GM20431 (cell line): ENCODE results near the gene PCMT1.
"Not testable (repeated sequence)": the region's sequence is repeated elsewhere in the genome, so short reads cannot be mapped to it uniquely, and the experiment has no call there.

ENCODE experiments used
- in situ Hi-C: fragments of 300-500 bp; cut with MseI, MboI; formaldehyde crosslinking; loops from one replicate; pipeline ENCODE4 v1.15.0; 2020; ENCODE audit warnings: low sequenced_read_pairs; ENCODE audit not compliant: unreplicated experiment

The PCMT1 gene

DNA sequence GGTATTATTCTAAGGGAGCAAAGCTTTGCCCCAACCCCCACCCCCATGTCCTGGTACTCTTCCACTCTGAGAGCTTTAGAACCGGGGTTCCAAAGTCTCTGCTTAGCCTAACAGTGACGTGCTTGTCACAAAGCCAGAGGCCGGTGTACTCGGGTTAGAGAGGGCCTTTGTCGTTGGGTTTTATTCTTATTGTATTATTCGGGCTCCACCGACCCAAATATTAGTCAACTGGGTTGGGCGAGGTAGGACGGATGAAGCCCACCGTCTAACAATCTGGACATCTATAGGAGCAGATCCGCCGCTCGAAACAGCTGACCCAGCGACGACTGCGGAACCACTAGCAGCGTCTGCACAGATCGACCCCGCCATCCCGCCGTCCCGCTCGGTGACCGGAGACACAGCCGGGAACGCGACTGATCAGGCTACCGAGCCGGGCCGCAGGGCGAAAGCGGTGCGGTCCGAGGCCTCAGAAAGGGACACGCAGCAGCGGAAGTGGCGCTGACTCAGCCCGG lies 403 bp upstream of the PCMT1 start:
- in situ Hi-C loops, result not testable (repeated sequence)

DNA sequence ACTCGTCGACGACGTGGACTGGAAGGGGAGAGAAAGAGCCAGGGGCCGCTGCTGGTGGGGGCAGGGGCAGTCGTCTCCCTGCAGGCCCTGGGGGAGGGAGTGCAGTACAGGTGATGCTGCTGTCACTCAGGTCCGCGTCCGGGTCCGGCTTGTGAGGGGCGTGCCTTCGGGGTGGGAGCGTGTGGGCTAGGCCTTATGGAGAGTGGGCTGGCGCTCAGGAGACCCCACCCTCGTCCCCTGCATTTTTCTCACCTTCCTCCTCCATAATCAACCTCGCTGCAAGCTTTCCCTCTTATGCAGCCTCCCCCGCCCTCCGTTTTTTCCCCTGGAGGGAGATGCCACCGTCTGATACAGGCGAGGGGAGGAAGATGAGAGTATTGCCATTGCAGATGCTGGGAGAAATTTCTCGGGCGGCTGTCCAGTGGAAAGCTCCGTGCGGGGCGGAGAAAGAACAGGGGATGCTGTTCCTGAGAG lies 632 bp downstream of the PCMT1 start:
- in situ Hi-C loops, result no loop called here

DNA sequence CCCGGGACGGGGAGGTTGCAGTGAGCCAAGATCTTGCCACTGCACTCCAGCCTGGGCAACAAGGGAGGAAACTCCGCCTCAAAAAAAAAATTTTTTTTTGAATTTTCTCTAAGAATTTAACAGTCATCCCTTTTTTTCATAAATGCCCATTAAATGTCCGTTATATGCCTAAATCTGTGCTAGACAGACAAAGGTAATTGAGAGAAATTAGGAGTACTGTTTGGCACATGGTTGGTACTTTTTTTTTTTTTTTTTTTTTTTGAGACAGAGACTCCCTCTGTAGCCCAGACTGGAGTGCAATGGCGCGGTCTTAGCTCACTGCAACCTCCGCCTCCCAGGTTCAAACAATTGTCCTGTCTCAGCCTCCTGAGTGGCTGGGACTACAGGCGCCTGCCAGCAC lies 1.7 kb downstream of the PCMT1 start:
- in situ Hi-C loops, result no loop called here

DNA sequence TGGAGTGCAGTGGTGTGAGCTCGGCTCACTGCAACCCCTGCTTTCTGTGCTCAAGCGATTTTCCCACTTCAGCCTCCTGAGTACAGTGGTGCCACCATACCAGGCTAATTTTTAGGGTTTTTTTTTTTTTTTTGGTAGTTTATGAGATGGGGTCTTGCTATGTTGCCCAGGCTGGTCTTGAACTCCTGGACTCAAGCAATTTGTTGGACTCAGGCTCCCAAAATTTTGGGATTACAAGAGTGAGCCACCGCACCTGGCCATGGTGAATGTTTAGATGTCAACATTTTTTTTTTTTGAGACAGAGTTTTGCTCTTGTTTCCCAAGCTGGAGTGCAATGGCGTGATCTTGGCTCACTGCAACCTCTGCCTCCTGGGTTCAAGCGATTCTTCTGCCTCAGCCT lies 2.4 kb downstream of the PCMT1 start:
- in situ Hi-C loops, result not testable (repeated sequence)

DNA sequence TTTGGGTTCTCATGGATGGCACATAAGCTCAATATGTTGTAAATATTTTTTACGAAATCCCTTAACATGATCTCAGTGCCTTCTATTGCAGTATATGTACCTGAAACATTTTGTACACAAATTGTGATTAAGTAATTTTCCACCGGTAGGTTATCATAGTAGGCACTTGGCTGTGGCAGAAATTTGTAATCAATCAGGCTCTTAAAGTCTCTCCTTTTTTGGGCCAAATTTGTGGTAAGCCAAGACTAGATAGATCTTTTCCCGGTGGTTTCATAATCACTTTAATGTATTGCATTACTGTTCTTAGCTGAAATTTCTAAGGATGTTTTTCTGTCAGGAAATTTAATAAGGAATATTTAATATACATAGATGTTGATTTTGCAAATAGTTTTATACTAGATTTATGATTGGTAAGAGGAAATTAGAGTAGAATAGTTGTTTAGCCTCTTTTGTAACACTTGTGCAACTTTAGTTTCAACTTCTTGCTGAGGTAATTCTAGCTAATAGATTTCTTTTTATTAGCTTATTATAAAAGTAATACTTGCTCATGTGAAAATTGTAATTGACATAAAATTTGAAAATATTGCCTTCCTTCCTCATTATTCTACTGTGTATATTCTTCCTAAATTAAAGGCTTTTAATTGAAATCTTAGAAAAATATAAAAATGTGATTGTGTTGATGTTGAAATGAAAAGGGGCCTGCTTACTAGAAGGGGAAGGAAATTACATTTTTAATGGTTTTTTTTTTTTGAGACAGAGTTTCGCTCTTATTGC lies 3.2 kb downstream of the PCMT1 start:
- in situ Hi-C loops, result no loop called here

DNA sequence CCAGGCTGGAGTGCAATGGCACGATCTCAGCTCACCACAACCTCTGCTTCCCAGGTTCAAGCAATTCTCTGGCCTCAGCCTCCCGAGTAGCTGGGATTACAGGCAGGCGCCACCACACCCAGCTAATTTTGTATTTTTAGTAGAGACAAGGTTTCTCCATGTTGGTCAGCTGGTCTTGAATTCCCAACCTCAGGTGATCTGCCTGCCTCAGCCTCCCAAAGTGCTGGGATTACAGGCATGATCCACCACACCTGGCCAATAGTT lies 3.8 kb downstream of the PCMT1 start:
- in situ Hi-C loops, result not testable (repeated sequence)

DNA sequence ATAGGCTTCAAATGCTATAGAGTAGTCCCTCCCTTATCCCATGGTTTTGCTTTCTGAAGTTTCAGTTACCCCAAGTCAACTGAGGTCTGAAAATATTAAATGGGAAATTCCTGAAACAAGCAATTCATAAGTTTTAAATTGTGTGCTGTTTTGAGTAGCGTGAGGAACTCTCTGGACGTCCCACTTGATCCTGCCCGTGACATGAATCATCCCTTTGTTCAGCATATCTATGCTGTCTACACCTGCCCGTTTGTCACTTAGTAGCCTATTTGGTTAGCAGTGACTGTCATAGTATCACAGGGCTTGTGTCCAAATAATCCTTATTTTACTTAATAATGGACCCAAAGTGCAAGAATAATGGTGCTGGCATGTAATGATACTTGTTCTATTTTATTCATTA lies 5.0 kb downstream of the PCMT1 start:
- in situ Hi-C loops, result no loop called here

DNA sequence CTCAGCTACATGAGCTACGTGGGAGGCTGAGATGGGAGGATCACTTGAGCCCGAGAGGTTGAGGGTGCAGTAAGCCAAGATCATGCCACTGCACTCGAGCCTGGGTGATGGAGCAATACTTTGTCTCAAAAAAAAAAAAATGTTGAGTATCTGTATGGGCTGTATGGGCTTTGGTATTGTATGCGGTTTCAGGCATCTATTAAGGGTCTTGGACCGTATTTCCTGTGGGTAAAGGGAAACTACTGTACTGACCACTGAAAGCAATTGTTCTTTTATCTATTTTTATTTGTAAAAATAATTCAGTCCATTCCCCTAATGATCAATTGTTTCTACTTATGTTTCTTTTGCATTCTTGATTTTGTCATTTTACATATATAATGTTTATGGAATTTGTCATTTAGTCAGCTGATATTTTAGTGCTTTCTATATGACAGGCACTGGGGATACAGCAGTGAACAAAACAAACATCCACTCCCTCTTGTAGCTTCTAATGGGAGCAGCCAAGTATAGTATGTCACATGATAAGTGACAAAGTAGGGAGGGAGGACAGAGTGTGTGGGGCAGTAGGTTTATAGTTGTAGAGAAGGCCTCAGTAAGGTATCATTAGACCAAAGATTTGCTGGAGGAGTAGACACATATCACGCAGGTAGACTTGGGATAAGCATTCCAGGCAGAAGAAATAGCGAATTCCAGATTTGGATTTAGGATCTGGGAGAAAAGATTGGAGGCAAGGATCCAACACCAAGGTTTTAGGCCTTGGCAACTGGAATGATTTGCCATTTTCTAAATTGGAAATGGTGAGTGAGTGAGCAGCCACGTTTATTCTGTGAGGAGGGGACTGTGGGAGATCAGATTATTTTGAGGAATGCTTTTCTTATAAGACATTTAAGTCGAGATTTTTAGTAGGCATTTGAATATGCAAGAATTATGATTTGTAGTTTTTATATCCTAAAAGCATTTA lies 6.0 kb downstream of the PCMT1 start:
- in situ Hi-C loops, result no loop called here

DNA sequence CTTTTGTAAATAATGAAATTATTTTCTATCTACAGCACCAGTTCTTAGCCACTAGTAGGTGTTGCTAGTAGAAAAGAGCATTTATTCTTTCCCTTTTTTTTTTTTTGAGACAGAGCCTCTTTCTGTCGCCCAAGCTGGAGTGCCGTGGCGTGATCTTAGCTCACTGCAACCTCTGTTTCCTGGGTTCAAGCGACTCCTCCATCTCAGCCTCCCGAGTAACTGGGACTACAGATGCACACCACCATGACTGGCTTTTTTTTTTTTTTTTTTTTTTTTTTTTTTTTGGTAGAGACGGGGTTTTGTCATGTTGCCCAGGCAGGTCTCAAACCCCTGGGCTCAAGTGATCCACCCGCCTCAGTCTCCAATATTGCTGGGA lies 6.7 kb downstream of the PCMT1 start:
- in situ Hi-C loops, result no loop called here

DNA sequence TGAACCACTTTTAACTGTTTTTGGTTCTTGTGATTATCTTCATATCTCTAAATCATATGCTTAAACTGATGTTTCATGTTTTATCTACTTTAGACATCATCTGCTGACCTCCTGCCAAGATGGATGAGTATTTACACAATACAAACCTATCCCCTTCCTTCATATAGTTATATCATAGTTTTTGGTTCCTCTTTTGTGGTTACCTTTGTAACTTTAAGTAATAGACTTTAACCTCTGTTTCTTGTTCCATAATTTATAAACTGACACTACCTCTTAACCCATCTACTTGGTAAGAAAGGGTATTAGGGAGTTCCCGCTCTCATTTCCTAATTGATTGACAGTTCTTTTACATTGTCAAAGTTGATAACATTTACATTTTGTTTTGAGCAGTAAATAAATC lies 11.9 kb downstream of the PCMT1 start:
- in situ Hi-C loops, result no loop called here

DNA sequence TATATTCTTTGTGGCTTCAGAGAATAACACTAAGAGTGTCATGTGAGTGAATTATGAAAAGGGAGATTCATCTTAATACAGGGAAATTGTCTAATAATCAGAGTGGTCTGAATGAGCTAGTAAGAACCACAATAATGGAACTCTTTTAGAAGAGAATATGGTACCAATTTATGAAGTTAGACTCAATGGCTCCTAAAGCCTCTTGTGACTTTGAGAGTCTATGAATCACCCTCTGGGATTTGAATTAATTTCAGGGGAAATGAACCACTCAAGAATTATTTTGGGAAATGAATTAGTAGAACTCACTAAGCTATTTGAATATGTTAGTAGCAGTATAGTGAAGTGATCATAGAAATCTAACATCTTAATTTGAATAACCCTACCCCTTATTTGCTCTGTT lies 14.3 kb downstream of the PCMT1 start:
- in situ Hi-C loops, result no loop called here

DNA sequence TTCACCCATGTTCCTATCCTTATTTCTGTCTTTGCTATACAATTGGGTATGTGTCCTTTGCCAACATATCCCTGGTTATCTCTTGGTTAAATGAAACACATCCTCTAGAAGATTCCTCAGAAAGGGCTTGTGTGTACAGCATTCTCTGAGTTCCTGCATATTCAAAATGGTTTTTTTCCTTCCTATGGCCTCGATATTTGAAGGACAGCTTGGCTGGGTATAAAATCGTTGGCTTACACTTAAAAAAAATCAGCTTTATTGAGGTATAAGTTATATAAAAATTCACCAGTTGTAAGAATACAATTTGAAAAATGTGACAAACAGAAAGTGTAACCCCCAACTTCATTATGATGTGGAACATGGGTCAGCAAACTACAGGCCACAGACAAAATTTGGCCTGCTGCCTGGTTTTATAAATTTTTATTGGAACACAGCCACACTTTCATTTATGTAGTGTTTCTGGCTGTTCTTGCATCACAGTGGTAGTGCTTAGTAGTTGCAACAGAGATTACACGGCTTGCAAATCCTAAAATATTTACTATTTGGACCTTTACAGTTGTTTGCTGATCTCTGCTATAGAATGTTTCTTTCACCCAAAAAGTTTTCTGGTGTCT lies 16.7 kb downstream of the PCMT1 start:
- in situ Hi-C loops, result no loop called here

DNA sequence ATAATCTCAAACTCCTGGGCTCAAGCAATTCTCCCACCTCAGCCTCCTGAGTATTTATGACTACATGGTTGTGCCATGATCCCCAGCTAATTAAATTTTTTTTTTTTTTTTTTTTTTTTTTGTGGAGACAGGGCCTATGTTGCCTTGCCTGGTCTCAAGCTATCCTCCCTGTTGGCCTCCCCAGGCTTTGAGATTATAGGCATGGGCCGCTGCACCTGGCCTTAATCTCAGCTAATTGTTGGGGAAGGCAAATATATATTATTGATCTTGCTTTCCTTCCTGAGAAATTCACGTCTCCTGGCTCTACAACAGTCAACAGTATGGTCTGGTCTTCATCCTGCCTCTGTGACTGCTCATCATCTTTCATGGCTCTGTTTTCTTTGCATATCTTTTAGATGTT lies 20.1 kb downstream of the PCMT1 start:
- in situ Hi-C loops, result no loop called here

DNA sequence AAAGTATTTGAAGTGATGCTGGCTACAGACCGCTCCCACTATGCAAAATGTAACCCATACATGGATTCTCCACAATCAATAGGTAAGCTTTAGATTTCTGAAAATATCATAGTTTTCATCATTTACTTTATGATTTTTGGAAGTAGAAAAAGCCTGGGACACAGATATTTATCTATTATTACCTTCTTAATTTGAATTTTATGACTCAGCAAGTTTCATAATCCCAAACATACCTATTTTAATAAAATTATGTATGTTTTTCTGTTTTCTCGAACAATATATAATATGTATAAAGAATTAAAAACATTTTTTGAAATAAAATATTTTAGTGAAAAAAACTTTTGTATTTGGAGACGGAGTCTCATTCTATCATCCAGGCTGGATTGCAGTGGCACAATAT lies 21.6 kb downstream of the PCMT1 start:
- in situ Hi-C loops, result no loop called here

DNA sequence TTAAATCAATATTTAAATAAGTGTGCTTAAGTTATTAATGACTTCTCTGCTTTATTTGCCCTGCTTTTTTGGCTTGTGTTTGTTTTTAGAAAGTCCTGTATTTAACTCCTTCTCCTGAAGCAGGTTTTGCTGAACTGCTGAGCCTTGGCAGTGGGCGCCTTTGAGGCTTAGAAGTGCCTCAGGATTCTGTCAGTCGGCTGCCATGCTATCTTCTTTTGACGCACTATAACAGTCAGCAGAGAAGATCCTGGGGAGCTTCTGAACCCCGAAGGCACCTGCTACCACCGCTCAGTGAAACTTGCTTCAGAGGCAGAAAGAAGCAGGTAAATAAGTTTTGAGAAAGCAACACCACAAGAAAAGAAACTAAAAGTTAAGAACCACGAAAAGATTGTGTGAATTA lies 22.4 kb downstream of the PCMT1 start:
- in situ Hi-C loops, result no loop called here

DNA sequence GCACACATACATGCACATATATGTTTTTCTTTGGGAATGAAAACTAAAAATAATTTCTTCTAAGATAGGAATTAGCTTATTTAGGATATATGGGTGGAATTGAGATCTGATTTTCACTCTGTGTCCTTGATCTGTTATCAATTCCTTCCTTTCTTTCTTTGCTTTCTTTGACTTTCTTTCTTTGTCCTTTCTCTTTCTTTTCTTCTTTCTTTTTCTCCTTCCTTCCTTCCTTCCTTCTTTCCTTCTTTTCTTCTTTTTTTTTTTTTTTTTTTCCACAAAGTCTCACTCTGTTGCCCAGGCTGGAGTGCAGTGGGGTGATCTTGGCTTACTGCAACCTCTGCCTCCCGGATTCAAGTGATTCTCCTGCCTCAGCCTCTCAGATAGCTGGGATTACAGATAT lies 28.1 kb downstream of the PCMT1 start:
- in situ Hi-C loops, result no loop called here

DNA sequence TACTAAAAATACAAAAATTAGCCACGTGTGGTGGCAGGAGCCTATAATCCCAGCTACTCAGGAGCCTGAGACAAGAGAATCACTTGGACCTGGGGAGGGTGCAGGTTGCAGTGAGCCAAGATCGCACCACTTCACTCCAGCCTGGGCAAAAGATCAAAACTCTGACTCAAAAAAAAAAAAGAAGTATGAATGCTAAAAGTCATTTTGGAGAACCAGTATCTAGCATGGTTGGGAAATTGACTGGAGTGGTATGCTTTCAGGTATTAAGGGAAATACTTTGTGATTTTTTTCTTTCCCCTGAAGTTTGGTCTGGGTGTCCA lies 30.1 kb downstream of the PCMT1 start:
- in situ Hi-C loops, result no loop called here

DNA sequence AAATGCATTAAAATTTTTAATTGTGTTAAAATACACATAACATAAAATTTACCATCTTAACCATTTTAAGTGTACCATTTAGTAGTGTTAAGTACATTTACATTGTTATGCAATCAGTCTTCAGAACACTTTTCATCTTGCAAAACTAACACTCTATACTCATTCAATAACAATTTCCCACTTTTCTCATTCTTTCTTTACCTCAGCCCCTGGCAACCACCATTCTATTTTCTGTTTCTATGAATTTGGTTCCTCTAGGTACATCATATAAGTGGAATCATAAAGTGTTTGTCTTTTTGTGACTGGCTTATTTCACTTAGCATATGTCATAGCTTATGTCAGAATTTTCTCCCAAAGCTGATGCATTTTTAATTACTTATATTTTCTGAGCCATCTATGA lies 32.2 kb downstream of the PCMT1 start:
- in situ Hi-C loops, result no loop called here

DNA sequence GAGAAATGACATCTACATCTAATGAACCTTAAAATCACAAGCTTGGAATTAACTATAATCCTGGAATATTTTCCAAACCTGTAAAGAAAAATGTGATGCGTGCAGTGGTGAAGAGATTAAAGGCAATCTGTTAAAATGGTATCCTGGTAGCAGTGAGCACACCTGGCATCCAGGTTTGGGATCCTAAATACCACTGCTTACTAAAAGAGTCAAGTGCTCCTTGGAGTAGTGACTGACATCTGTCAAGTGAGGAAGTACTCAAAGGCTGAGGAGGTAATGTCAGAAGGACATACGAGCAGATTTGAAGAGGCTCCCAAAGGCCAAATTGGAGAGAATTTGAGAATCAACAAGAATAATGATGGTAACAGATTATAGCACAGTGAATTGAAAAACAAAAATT lies 32.8 kb downstream of the PCMT1 start:
- in situ Hi-C loops, result no loop called here

DNA sequence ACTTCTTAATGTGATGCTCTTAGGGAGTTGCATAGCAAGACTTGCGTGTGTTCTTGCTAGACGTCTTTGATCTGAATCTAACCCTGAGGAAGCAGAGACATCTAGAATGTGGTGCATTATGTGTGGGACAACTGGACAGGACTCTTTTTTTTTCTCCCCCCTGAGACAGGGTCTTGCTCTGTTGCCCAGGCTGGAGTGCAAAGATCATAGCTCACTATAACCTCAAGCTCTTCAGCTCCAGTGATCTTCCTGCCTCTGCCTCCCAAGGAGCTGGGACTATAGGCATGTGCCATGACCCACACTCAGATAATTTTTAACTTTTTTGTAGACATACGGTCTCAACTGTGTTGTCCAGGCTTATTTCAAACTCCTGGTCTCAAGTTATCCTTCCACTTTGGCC lies 34.0 kb downstream of the PCMT1 start:
- in situ Hi-C loops, result no loop called here

DNA sequence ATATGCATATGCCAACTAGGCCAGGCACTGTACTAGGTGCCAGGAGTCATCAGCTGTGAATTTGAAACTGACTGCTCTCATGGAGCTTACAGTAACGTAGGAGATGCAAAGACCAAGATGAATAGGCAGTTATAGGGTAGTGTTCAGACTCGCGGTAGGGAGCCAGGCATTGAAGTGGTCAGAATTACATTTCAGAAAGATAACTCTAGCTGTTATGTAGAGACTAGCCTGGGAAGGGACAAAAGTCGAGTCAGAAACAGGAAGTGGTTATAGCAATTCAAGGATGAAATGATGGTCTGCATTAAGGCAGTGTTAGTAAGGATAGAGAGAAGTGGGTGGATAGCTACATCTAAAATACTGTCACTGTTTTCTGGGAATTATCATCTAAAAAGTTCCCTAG lies 56.6 kb downstream of the PCMT1 start:
- in situ Hi-C loops, result no loop called here
